ENCODE data around the gene ADRA2B.

DNA sequence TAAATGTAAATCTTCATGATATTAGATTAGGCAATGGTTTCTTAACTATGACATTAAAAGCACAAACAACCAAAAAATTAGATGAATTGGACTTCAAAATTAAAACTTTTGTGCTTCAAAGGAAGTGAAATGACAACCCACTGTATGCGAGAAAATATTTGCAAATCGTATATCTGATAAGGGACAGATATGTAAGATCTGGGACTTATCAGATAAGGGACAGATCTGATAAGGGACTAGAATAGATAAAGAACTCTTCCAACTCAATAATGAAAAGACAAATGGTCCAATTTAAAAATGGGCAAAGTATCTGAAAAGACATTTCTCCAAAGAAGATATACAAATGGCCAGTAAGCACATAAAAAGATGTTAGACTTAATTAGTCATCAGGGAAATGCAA lies 29.2 kb downstream of the ADRA2B start:
- TF ChIP-seq SPI1 (IDR thresholded peaks at IDR 0.05; ENCODE audit: borderline replicate concordance, low read depth): no peak
- TF ChIP-seq, protein P1, sequence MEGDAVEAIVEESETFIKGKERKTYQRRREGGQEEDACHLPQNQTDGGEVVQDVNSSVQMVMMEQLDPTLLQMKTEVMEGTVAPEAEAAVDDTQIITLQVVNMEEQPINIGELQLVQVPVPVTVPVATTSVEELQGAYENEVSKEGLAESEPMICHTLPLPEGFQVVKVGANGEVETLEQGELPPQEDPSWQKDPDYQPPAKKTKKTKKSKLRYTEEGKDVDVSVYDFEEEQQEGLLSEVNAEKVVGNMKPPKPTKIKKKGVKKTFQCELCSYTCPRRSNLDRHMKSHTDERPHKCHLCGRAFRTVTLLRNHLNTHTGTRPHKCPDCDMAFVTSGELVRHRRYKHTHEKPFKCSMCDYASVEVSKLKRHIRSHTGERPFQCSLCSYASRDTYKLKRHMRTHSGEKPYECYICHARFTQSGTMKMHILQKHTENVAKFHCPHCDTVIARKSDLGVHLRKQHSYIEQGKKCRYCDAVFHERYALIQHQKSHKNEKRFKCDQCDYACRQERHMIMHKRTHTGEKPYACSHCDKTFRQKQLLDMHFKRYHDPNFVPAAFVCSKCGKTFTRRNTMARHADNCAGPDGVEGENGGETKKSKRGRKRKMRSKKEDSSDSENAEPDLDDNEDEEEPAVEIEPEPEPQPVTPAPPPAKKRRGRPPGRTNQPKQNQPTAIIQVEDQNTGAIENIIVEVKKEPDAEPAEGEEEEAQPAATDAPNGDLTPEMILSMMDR (IDR thresholded peaks at IDR 0.05; ENCODE audit: insufficient read depth, low read length): no peak
- TF ChIP-seq, protein P2, sequence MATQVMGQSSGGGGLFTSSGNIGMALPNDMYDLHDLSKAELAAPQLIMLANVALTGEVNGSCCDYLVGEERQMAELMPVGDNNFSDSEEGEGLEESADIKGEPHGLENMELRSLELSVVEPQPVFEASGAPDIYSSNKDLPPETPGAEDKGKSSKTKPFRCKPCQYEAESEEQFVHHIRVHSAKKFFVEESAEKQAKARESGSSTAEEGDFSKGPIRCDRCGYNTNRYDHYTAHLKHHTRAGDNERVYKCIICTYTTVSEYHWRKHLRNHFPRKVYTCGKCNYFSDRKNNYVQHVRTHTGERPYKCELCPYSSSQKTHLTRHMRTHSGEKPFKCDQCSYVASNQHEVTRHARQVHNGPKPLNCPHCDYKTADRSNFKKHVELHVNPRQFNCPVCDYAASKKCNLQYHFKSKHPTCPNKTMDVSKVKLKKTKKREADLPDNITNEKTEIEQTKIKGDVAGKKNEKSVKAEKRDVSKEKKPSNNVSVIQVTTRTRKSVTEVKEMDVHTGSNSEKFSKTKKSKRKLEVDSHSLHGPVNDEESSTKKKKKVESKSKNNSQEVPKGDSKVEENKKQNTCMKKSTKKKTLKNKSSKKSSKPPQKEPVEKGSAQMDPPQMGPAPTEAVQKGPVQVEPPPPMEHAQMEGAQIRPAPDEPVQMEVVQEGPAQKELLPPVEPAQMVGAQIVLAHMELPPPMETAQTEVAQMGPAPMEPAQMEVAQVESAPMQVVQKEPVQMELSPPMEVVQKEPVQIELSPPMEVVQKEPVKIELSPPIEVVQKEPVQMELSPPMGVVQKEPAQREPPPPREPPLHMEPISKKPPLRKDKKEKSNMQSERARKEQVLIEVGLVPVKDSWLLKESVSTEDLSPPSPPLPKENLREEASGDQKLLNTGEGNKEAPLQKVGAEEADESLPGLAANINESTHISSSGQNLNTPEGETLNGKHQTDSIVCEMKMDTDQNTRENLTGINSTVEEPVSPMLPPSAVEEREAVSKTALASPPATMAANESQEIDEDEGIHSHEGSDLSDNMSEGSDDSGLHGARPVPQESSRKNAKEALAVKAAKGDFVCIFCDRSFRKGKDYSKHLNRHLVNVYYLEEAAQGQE (IDR thresholded peaks at IDR 0.05; ENCODE audit: insufficient replicate concordance, low read depth): no peak
- TF ChIP-seq POLR2AphosphoS5 (IDR thresholded peaks at IDR 0.05; ENCODE audit: low read depth): no peak
- no peak for TF ChIP-seq GABPA (IDR thresholded peaks at IDR 0.05; ENCODE audit: low read depth)

Data from HL-60 (cell line).